Ovary (tissue), 3 donors: Measurements from ENCODE around the gene SYT2.

ENCODE experiments used
- EP300 ChIP-seq: sonication (generic); formaldehyde crosslinking; IDR thresholded peaks from one replicate; pipeline ENCODE4 v1.6.1; 2017; ENCODE audit warnings: antibody characterized with exemption
- TF ChIP-seq, protein P1 (sequence below), 3 donors: fragments of 450-650 bp in 2 of 3; fragments of 200-600 bp in 1 of 3; IDR thresholded peaks; one replicate each; pipeline versions ENCODE4 v1.5.1 to v1.8.0; 2016 to 2022; ENCODE audit warnings: antibody characterized with exemption in 3 of 3, mild to moderate bottlenecking in 1 of 3
- donor health status: DM: no; HTN: no; CAD: no.

DNA sequence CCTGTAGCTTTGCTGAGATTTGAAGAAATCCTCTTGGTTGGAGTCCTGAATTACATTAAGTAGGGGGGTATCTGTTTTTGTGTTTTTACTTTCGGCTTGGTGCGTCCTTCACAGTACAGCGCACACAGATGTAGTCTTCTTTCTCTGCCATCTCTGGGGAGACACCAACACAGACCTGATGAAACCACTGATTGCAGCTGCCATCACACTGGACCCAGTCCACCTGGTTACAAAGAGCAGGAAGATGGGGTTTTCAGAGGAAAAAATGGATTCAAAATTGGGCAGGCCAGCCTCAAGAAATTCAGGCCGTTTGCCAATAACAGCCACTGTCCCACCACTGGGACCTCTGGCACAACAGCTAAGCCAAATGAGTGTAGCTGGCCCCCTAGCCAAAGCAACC is 18.7 kb upstream of the SYT2 start:
- TF ChIP-seq, protein P1, sequence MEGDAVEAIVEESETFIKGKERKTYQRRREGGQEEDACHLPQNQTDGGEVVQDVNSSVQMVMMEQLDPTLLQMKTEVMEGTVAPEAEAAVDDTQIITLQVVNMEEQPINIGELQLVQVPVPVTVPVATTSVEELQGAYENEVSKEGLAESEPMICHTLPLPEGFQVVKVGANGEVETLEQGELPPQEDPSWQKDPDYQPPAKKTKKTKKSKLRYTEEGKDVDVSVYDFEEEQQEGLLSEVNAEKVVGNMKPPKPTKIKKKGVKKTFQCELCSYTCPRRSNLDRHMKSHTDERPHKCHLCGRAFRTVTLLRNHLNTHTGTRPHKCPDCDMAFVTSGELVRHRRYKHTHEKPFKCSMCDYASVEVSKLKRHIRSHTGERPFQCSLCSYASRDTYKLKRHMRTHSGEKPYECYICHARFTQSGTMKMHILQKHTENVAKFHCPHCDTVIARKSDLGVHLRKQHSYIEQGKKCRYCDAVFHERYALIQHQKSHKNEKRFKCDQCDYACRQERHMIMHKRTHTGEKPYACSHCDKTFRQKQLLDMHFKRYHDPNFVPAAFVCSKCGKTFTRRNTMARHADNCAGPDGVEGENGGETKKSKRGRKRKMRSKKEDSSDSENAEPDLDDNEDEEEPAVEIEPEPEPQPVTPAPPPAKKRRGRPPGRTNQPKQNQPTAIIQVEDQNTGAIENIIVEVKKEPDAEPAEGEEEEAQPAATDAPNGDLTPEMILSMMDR (IDR thresholded peaks at IDR 0.05), result no peak
- no peak for TF ChIP-seq EP300
